Fibroblast of lung (primary cell): ENCODE data around the gene LRMDA. TPM values are rescaled to one million over a fixed set of nuclear protein-coding genes. Genes with fewer than 3 reads are reported as not detected.
A peak's percentile ranks its signal among the peaks of the same experiment; 100 is the strongest.

Experiments used
- DNase-seq, 2 donors: peaks; one replicate each; pipeline versions ENCODE4 v3.0.0 to v3.0.0-alpha.2; 2010; ENCODE audit warnings: low read depth in 2 of 2
- H2AFZ ChIP-seq: 2 replicates; pipeline ENCODE4 v1.5.1; 2012; ENCODE audit warnings: low read length, control low read depth, inconsistent platforms
- H3K27ac ChIP-seq: 2 replicates; pipeline ENCODE4 v1.5.1; 2011; ENCODE audit warnings: low read length, control low read depth; ENCODE audit not compliant: insufficient read depth
- H3K27me3 ChIP-seq: 2 replicates; pipeline ENCODE4 v1.5.1; 2011; ENCODE audit warnings: mild to moderate bottlenecking, low read length; ENCODE audit not compliant: control insufficient read depth, insufficient read depth
- H3K36me3 ChIP-seq: 2 replicates; pipeline ENCODE4 v1.5.1; 2011; ENCODE audit warnings: low read length; ENCODE audit not compliant: control insufficient read depth, insufficient read depth
- H3K4me1 ChIP-seq: 2 replicates; pipeline ENCODE4 v1.5.1; 2011; ENCODE audit warnings: low read length; ENCODE audit not compliant: control insufficient read depth, insufficient read depth; ENCODE audit errors: extremely low read depth
- H3K4me2 ChIP-seq: 2 replicates; pipeline ENCODE4 v1.5.1; 2011; ENCODE audit warnings: low read length, control low read depth; ENCODE audit not compliant: insufficient read depth; ENCODE audit errors: extremely low read depth
- H3K4me3 ChIP-seq, 4 experiments: fragments of 200-600 bp in 1 of 4; sonication (generic) in 1 of 4; replicated peaks in 1 of 4; 2 replicates each; pipeline ENCODE4 v1.5.1; 2011 to 2016; ENCODE audit warnings: low read length in 4 of 4, low read depth in 3 of 4, mild to moderate bottlenecking in 3 of 4, control low read depth in 2 of 4, inconsistent platforms in 1 of 4, mixed read lengths in 1 of 4; ENCODE audit not compliant: insufficient read depth in 1 of 4; ENCODE audit errors: control extremely low read depth in 1 of 4
- H3K79me2 ChIP-seq: 2 replicates; pipeline ENCODE4 v1.5.1; 2012; ENCODE audit warnings: mild to moderate bottlenecking, low read length, inconsistent platforms; ENCODE audit not compliant: control insufficient read depth, insufficient read depth
- H3K9ac ChIP-seq: 2 replicates; pipeline ENCODE4 v1.5.1; 2011; ENCODE audit warnings: mild to moderate bottlenecking, low read length, control low read depth; ENCODE audit not compliant: insufficient read depth
- H3K9me3 ChIP-seq: 2 replicates; pipeline ENCODE4 v1.5.1; 2012; ENCODE audit warnings: low read depth, low read length; ENCODE audit not compliant: control insufficient read depth, insufficient read depth
- H4K20me1 ChIP-seq: 2 replicates; pipeline ENCODE4 v1.5.1; 2011; ENCODE audit warnings: low read length; ENCODE audit not compliant: control insufficient read depth, insufficient read depth; ENCODE audit errors: extremely low read depth
- EZH2 ChIP-seq: IDR thresholded peaks from 2 replicates; pipeline ENCODE4 v1.5.1; 2012; ENCODE audit warnings: low read length, control low read depth, mild to moderate bottlenecking; ENCODE audit errors: missing control alignments
- polyA plus RNA-seq, 2 donors: library from polyadenylated mRNA; depleted of rRNA in 1 of 2; stranded (reverse) in 1 of 2; unstranded in 1 of 2; fragments of >200 nt; gene quantifications; 2 replicates each; pipeline ENCODE4 v1.2.1, GENCODE V29; 2011 to 2012; ENCODE audit warnings: missing spikeins in 1 of 2
- total RNA-seq: library from RNA; depleted of rRNA; stranded (reverse); fragments of >200 nt; gene quantifications from 2 replicates; pipeline ENCODE4 v1.2.1, GENCODE V29; 2014
- TF ChIP-seq, protein P1 (sequence below), 2 donors: IDR thresholded peaks in 1 of 2; conservative IDR thresholded peaks in 1 of 2; 1 replicate in 1 of 2; 2 replicates in 1 of 2; pipeline ENCODE4 v1.5.1; 2011 to 2012; ENCODE audit warnings: low read length in 2 of 2, control low read depth in 1 of 2, inconsistent platforms in 1 of 2, low read depth in 1 of 2, mild to moderate bottlenecking in 1 of 2

LRMDA gene
- total and polyA plus RNA-seq, 2 donors (not counting 1 experiment from before 2014, with no cell fraction given): 1.7 to 2.0 TPM

DNA sequence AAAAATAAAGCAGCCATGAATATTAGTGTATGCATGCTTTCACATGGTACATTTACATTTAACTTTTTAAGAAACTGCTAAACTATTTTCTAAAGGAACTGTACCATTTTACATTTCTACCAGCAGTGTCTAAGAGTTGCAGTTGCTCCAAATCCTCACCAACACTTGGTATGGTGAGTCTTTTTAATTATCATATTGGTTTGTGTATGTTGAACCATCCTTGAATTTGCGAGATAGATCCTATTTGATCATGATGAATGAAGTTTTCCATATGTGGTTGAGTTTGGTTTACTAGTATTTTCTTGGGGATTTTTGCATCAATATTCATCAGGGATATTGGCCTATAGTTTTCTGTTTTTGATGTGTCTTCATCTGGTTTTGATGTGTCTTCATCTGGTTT is 1057.2 kb downstream of the LRMDA start:
- Histone ChIP-seq H3K9ac (no peak overlapping the region), H3K4me3 (no peak overlapping the region), H3K27me3 (no peaks in the 10 kb centered on the region), H3K9me3 (no peaks in the 10 kb centered on the region), H3K79me2 (no peaks in the 10 kb centered on the region), H3K4me1 (no peaks in the 10 kb centered on the region), H2AFZ (no peak overlapping the region), H3K4me2 (no peak overlapping the region), H4K20me1 (no peaks in the 10 kb centered on the region), H3K27ac (no peak overlapping the region), H3K36me3 (no peaks in the 10 kb centered on the region)
- TF ChIP-seq, protein P1, sequence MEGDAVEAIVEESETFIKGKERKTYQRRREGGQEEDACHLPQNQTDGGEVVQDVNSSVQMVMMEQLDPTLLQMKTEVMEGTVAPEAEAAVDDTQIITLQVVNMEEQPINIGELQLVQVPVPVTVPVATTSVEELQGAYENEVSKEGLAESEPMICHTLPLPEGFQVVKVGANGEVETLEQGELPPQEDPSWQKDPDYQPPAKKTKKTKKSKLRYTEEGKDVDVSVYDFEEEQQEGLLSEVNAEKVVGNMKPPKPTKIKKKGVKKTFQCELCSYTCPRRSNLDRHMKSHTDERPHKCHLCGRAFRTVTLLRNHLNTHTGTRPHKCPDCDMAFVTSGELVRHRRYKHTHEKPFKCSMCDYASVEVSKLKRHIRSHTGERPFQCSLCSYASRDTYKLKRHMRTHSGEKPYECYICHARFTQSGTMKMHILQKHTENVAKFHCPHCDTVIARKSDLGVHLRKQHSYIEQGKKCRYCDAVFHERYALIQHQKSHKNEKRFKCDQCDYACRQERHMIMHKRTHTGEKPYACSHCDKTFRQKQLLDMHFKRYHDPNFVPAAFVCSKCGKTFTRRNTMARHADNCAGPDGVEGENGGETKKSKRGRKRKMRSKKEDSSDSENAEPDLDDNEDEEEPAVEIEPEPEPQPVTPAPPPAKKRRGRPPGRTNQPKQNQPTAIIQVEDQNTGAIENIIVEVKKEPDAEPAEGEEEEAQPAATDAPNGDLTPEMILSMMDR (conservative IDR thresholded peaks at IDR 0.05 in 1 of 2, IDR thresholded peaks at IDR 0.05 in 1 of 2; ENCODE audit: low read depth in 1 of 2, low read length in 2 of 2): no peak
- TF ChIP-seq EZH2: no peak
- DNase-seq: no peak

DNA sequence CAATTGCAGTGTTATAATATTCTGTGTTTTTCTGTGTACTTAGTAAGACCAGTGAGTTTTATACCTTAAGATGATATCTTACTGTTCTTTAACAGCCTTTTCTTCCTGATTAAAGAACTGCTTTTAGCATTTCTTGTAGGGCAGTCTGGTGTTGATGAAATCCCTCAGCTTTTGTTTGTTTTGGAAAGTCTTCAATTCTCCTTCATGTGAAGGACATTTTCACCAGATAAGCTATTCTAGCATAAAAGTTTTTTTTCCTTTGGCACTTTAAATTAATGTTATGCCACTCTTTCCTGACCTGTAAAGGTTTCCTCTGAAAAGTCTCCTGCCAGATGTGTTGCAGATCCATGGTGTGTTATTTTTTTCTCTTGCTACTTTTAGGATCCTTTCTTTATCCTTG is 1059.8 kb downstream of the LRMDA start:
- TF ChIP-seq EZH2: no peak
- Histone ChIP-seq H3K9me3 (no peaks in the 10 kb centered on the region), H3K79me2 (no peaks in the 10 kb centered on the region), H3K27ac (no peak overlapping the region), H4K20me1 (no peaks in the 10 kb centered on the region), H3K4me2 (no peak overlapping the region), H3K9ac (no peak overlapping the region), H3K4me1 (no peaks in the 10 kb centered on the region), H3K36me3 (no peaks in the 10 kb centered on the region), H3K27me3 (no peaks in the 10 kb centered on the region), H3K4me3 (no peak overlapping the region), H2AFZ (no peak overlapping the region)
- peak; percentile 38 to 88 for DNase-seq

DNA sequence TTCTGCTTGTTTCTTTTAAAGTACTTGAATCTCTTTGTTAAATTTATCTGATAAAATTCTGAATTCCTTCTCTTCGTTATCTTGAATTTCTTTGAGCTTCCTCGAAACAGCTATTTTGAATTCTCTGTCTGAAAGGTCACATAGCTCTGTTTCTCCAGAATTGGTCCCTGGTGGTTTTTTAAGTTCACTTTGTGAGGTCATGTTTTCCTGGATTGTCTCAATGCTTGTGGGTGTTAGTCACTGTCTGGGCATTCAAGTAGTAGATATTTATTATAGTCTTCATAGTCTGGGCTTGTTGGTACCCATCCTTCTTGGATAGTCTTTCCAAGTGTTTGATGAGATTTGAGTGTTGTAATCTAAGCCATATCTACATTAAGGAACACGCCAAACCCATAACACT is 1060.6 kb downstream of the LRMDA start:
- H3K27ac ChIP-seq: no peak overlapping the region
- TF ChIP-seq EZH2: no peak
- TF ChIP-seq, protein P1 (conservative IDR thresholded peaks at IDR 0.05 in 1 of 2, IDR thresholded peaks at IDR 0.05 in 1 of 2; ENCODE audit: low read depth in 1 of 2, low read length in 2 of 2): no peak

More for the DNA sequence above, 1060.6 kb downstream of the LRMDA start:
- Histone ChIP-seq H3K4me2 (no peak overlapping the region), H3K79me2 (no peaks in the 10 kb centered on the region), H2AFZ (no peak overlapping the region), H3K27me3 (no peaks in the 10 kb centered on the region), H3K36me3 (no peaks in the 10 kb centered on the region), H3K9me3 (no peaks in the 10 kb centered on the region), H3K4me3 (no peak overlapping the region), H3K9ac (no peak overlapping the region), H3K4me1 (no peaks in the 10 kb centered on the region), H4K20me1 (no peaks in the 10 kb centered on the region)
- DNase-seq: peak; percentile 61 to 100
